GM19193 (cell line): Measurements from ENCODE around the gene TENM3.

Source experiments
- POLR2A ChIP-seq: IDR thresholded peaks from 4 replicates; pipeline ENCODE4 v1.6.1; 2011; ENCODE audit not compliant: insufficient read depth, insufficient read length; ENCODE audit errors: extremely low read depth

The TENM3 gene

DNA sequence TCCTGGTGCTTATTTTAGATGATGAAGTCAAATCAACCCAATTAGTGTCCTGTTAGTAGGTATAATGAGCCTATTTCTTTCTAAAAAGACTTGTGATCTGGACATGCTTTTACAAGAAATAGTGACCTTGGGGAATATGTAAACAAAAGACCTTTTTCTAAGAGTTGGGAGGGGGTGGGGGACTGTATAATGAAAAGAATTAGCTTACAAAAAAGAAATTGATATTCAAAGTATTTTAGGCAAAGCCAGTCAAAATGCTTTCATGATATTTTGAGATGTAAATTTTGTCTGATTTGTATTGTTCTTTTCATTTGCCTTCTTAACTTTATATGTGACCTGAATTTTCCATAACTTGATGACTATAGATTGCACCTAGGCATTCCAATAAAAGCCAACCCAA, 559.4 kb downstream of the TENM3 start:
- TF ChIP-seq POLR2A, result no peak

DNA sequence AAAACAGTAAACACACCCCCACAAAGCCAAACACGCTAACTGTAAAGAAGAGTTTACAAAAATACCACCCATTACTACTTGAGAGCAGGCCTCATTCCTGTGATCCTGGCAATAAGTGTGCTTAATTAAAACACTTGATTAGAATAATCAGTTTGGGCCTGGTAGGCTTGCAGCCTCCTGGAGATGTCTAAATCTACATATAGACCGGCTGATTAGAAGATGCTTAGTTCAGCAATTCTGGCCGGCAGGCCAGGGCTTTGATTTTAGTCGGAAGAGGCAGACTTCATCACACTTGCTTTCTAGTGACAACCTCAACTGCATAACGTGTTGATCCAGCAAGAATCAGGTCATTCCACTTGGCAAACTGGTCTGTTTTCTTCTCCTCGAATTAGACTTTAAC, 560.0 kb downstream of the TENM3 start:
- TF ChIP-seq POLR2A, result no peak

DNA sequence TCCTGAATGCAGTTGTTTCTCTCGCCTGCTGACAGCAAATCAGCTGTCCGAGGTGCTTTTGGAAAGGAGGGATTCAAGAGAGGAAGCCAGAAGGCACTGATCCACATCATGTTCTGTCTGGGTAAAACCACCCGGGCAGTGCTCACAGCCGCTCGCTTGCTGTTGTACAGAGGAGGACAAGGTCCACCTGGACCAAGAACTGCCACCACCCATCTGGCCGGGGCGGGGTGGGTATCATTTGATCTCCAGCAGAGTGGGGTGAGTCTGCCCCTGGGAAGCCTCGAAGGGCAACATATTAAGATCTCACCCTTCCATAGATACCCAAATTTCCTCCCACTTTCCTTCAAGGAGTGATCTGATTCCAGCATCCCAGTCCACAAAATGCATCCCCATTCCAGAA, 560.9 kb downstream of the TENM3 start:
- TF ChIP-seq POLR2A, result no peak

DNA sequence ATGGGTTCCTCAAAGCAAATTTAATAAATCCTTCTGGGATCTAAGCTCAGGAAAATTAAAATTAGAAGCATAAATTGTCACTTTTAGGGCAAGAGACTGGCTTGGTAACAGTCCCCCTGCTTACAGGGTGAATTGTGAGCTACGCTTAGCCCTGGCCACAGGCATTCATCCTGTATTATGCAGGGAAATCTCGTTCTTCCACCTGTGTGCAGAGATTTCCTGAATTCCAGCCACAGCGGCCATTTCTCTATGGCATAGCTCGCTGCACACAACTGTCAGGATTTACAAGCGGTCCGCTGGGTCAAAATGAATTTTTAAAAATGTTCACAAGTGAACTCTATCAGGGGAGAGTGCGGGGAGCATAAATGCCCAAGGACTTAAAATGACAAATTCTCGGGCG, 562.1 kb downstream of the TENM3 start:
- TF ChIP-seq POLR2A, result no peak

DNA sequence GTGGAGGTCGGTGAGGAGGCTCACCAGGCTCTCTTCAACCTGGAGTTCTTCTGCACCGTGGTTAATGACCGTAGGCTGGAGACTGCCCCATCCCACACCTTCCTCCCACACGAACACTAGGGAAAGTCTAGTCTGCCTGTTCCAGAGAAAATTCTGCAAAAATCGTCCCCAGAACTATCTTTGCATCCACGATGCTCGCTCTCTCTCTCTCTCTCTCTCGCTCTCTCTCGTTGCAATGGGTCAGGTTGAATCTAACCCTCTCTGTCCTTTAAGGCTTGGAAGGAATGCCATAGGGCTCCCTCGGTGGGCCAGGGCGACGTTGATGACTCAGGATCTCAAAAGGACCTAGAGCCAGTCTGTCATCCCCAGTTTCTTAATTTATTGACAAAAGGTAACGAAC, 562.5 kb downstream of the TENM3 start:
- no peak for TF ChIP-seq POLR2A

DNA sequence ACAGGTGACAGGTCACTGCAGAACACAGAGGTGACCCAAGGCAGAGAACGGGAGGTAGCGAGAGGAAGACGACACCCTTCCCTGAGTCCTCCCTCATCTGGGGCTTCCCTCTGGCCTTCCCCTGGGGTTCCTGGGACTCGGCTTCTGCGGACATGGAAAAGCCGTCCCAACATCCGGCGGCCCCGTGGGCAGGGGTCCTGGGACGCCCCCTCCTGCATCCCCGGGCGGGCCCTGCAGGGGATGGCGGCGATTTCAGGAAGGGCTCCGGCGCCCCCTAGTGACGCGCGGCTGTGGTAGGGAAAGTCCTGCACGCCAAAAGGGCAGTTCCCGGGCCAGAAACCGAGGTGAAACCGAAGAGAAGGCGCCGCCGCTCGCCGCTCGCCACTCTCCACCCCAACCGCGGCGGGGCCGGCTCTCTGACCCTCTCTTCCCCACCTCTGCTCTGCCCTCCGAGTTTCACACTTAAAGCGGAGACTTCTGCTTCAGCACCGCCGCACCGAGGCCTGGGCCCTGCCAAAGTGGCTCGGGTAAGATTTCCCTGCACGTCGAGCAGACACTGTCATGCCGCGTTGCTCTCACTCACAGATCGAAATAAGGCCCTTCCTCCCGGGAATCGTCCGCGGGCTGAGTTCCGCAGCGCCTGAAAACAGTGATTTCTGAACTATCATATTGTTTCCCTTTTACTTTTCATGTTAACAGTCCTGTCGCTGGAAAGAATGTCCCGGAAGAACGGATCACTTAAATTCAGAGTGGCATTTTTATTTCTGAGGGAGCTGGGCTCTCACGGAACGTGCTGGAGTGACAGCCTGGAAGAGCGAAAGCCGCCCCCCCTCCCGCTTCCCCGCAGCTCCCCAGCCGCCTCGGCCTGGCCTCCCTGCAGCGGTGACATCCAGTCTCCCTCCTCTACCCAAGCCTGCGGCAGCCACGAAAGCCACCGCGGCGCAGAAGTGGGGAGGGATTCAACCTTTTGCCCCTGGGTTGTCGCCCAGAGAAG, 563.4 kb downstream of the TENM3 start:
- no peak for TF ChIP-seq POLR2A

DNA sequence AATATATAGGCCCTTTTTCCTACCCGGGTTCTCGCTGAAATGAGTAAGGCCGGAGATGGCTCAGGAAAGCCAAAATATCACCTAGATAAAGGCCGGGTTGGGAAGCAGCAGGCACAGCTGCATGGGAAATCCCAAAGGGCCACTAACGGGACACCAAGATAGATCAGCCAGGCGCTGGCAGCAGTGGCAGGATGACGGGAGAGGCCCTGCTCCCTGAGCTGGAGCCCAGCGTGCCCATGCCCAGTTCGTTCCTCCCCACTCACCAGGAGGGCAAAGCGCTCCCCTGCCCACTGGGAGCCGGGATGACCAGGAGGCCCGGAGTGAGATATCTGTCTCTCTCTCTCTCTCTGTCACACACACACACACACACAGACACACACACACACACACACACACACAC, 564.1 kb downstream of the TENM3 start:
- TF ChIP-seq POLR2A, result no peak

DNA sequence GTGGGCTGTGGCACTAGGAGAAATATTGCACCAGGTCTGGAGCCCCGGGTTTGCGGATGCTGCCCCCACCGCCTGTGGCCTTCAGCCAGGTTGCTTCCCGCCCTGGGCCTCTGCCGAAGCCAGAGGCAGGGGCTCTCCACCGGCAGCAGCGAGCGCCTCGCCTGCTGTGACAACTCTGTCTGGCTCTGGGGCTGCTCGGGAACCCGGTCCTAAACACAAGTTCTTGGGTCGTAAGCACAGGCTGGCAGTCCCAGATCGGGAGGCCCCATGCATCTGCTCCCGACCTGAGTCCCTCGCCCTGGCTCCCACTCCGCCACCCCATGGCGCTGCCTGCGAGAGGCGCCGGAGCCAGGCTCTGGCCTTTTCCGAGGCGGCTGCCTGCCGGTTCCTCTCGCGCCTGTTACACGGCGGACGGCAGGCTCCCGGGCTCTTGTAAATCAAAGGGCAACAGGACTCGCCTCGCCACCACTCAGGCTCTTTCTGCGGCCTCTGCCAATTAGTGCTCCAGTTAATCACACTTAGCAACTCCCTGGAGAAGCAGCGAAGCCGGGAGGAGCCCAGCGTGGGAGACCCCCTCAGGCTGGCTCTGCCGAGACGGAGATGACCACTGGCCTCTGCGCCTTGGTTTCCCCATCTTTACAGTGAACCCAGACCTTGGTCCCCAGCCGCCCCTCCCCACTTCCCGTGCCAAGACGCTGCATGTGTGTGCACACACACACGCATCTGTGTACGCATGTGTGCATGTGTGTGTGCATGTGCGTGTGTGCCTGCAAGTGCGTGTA, 564.8 kb downstream of the TENM3 start:
- TF ChIP-seq POLR2A, result no peak

DNA sequence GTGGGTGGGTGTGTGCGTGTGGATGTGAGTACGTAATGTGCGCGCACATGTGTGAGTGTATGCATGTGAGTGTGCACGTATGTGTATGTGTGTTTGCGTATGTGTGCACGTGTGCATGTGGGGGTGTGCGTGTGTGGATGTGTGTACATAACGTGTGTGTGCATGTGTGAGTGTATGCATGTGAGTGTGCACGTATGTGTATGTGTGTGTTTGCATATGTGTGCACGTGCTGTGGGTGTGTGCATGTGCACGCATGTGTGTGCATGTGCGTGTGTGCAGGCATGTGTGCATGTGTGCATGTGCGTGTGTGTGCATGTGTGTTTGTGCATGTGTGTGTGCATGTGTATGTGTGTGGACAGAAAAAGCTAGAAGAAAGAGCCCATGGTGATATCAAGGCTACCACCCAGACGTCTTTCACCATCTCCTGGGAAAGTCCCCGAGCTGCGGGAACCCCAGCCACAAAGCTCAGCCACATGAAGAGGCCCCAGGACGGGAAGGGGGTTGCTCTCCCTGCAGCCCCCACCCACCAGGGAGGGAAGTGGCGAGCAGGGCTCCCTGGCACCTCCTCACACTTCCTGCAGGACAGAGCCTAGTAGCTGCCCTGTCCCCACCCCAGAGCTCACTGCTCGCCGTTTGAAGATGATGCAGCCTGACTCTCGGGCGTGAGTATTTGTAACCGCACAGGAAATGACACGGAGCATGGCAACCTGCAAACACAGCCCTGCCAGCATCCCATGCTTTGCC, 565.6 kb downstream of the TENM3 start:
- TF ChIP-seq POLR2A, result no peak

DNA sequence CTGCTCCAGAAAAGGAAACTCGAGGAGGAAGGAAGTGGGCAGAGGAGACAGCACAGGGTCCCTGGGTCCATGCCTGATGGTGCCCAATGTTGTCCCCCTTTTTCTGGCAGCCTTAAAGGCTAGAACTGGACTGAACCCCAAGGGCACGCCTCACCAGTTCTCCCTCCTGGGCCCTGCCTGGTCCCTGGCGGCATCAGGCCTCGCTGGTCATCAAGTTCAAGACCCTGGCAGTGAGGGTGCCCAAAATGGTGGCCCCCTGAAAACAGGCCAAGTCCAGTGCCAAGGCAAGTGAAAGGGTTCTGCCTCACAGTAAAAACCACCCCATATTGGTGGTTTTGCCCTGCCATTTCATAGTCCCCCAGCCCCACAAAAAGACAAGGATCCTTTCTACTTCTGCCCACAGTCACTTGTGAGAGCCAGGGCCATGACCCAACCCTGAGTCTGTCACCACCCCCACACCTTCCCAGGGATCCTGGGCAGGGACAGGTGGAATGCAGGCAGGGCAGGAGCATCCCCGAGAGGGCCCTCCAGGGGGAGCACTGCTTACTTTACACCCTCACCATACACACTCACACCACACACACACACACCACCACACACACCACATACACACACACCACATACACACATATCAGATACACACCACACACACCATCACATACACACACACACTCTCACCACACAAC, 566.4 kb downstream of the TENM3 start:
- no peak for TF ChIP-seq POLR2A

DNA sequence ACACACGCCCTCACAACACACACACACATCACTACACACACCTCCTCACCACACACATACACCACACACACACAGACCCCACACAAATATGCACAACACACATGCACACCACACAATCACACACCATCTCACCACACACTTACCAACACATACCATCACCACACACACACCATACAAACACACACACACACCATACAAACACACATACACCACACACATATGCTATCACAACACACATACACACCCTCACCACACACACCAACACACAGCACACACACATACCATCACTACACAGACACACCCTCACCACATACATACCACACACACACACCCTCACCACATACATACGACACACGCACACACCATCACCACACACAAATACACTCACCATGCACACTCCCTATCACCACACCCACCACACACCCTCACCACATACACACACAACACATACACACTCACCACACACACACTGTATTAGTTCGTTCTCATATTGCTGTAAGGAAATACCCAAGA, 567.0 kb downstream of the TENM3 start:
- no peak for TF ChIP-seq POLR2A

DNA sequence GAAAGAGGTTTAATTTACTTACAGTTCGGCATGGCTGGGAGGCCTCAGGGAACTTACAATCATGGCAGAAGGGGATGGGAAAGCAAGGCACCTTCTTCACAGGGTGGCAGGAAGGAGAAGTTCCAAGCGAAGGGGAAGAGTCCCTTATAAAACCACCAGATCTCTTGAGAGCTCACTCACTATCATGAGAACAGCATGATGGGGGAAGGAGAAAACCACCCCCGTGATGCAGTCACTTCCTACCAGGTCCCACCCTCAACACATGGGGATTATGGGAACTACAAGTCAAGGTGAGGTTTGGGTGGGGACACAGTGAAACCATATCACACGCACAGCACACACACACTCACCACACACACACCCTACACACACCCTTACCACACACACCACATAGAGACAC, 569.7 kb downstream of the TENM3 start:
- TF ChIP-seq POLR2A, result no peak

DNA sequence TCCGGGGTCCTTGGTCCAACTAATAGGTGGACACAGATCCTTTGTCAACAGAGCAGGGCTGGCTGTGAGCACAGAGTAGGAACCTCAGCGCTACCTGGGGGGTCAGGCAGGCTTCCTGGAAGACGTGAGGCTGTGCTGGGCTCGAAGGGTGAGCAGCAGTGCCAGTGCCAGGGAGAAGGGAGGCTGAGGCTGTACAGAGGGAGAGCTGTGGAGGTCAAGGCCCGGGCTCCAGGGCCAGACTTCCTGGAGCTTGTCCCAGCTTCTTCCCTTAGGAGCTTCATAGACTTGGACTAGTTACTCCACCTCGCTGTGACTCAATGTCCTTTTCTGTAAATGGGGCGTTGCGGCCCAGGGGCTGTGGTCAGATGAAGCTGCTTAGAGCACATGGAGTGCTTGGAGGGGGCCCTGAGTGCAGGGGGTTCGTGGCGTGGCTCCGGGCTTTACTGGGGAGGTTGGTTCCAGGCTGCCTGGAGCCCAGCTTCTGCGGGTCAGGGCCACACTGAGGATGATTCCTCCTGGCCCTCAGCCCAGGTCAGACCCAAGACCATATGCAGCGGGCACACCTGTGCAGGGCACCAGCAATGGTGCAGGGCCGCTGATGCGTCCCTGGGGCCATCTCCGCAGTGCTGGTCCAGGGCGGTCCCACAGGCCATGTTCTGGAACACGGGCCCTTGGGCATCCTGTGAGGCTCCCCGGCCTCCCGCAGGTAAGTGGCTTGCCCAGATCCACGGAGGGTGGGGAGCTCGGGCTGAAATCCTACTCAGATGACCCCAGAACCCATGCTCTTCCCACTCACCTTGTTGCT, 575.9 kb downstream of the TENM3 start:
- no peak for TF ChIP-seq POLR2A
